ENCODE data around the gene CD48. TPM values are rescaled to one million over a fixed set of nuclear protein-coding genes. Genes with fewer than 3 reads are reported as not detected.

The CD48 gene
- total and polyA plus RNA-seq, 2 of the 4 experiments (the other 2 are of a cell fraction): not detected

DNA sequence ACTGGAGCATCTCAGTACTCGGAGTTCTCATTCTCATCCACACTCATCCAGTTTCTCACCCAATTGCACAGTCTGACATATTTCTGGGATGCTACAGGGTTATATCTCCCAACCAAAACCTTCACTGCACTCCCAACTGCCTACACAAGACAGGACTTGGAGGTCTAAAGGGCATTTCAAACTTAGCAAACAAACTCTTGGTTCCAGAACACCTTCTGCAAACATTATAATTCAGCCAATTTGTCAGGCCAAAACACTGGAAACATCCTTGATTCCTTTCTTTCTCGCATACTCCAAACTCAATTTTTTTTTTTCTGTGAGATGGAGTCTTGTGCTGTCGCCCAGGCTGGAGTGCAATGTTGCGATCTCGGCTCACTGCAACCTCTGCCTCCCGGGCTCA, 72.7 kb downstream of the CD48 start:
- Histone ChIP-seq H2AFZ (replicated peaks; ENCODE audit: low read length, poor library complexity) (no peak overlapping the region), H3K36me3 (ENCODE audit: control insufficient read depth, insufficient read depth, low read length) (no peaks in the 10 kb centered on the region), H3K9me3 (ENCODE audit: control insufficient read depth, insufficient read depth, low read length) (no peaks in the 10 kb centered on the region), H3K79me1 (ENCODE audit: low read depth in 1 of 2, low read length in 2 of 2) (no peaks in the 10 kb centered on the region), H3K27ac (ENCODE audit: insufficient read depth, low read length) (no peak overlapping the region), H2AK9ac (replicated peaks; ENCODE audit: low read depth, low read length, poor library complexity) (no peak overlapping the region), H3K4ac (ENCODE audit: low read depth, low read length) (no peak overlapping the region), H3K4me3 (ENCODE audit: insufficient read depth, low read depth, low read length) (no peak overlapping the region), H2AK5ac (ENCODE audit: low read depth, low read length) (no peak overlapping the region), H4K8ac (ENCODE audit: low read depth in 2 of 2, low read length in 2 of 2) (no peak overlapping the region), H3K18ac (ENCODE audit: low read depth, low read length) (no peak overlapping the region), H3K23ac (ENCODE audit: low read depth, low read length) (no peak overlapping the region), H3K56ac (ENCODE audit: extremely low read depth, insufficient read depth, low read length) (no peak overlapping the region), H3K4me1 (ENCODE audit: control insufficient read depth, insufficient read depth, low read length) (no peaks in the 10 kb centered on the region), H3K14ac (replicated peaks; ENCODE audit: low read depth, low read length) (no peak overlapping the region), H3K27me3 (ENCODE audit: control insufficient read depth, insufficient read depth, low read length) (no peaks in the 10 kb centered on the region), H2BK20ac (ENCODE audit: low read depth, low read length) (no peak overlapping the region), H2BK120ac (ENCODE audit: low read depth, low read length) (no peak overlapping the region), H4K5ac (ENCODE audit: low read depth, low read length) (no peak overlapping the region), H4K20me1 (ENCODE audit: insufficient read depth, low read length) (no peaks in the 10 kb centered on the region), H3K9ac (ENCODE audit: low read depth, low read length) (no peak overlapping the region), H2BK15ac (ENCODE audit: low read depth, low read length) (no peak overlapping the region), H2BK5ac (ENCODE audit: low read depth, low read length, poor library complexity, severe bottlenecking) (no peak overlapping the region), H3K9me1 (ENCODE audit: insufficient read depth, low read length) (no peaks in the 10 kb centered on the region), H4K91ac (ENCODE audit: insufficient read depth, low read depth, low read length) (no peak overlapping the region), H3K4me2 (ENCODE audit: low read depth, low read length) (no peak overlapping the region)
- no peak for DNase-seq
- intact Hi-C loops (cut with micrococcal nuclease) (no loop called here), in situ Hi-C loops (cut with MboI; ENCODE audit: low sequenced_read_pairs) (no loop called here), dilution Hi-C loops (cut with HindIII; ENCODE audit: low sequenced_read_pairs, unreplicated experiment) (no loop called here)
- POLR2A ChIA-PET (ENCODE audit: unreplicated experiment): no interaction called here
- 56% methylated on average over 1 of the region's 6 CpGs; no CpG with 5 or more reads in 1 of the 2 experiments for WGBS, 2 experiments (ENCODE audit: extremely low coverage in 2 of 2, insufficient read length in 1 of 2)
- BruUV-seq (replicated peaks): no TSS peak
- CTCF ChIA-PET: no interaction called here
- TF ChIP-seq NFE2L2 (IDR thresholded peaks at IDR 0.05; ENCODE audit: low read depth, low read length) (no peak), BHLHE40 (IDR thresholded peaks at IDR 0.05; ENCODE audit: low read depth, low read length) (no peak), RAD21 (IDR thresholded peaks at IDR 0.05; ENCODE audit: low read length) (no peak), RFX5 (IDR thresholded peaks at IDR 0.05; ENCODE audit: low read depth, low read length) (no peak), MAFK (IDR thresholded peaks at IDR 0.05; ENCODE audit: low read depth, low read length) (no peak), CEBPB (IDR thresholded peaks at IDR 0.05; ENCODE audit: low read depth, low read length) (no peak), SMC3 (IDR thresholded peaks at IDR 0.05; ENCODE audit: low read depth, low read length) (no peak), RCOR1 (IDR thresholded peaks at IDR 0.05; ENCODE audit: insufficient replicate concordance, low read length) (no peak), MAZ (IDR thresholded peaks at IDR 0.05; ENCODE audit: borderline replicate concordance, low read depth, low read length) (no peak), POLR2A (IDR thresholded peaks at IDR 0.05; ENCODE audit: low read depth, low read length) (no peak), CHD1 (IDR thresholded peaks at IDR 0.05; ENCODE audit: low read depth, low read length) (no peak), MXI1 (IDR thresholded peaks at IDR 0.05; ENCODE audit: borderline replicate concordance, low read depth, low read length) (no peak), FOS (IDR thresholded peaks at IDR 0.05; ENCODE audit: low read depth, low read length) (no peak)
- TF ChIP-seq, protein P1, sequence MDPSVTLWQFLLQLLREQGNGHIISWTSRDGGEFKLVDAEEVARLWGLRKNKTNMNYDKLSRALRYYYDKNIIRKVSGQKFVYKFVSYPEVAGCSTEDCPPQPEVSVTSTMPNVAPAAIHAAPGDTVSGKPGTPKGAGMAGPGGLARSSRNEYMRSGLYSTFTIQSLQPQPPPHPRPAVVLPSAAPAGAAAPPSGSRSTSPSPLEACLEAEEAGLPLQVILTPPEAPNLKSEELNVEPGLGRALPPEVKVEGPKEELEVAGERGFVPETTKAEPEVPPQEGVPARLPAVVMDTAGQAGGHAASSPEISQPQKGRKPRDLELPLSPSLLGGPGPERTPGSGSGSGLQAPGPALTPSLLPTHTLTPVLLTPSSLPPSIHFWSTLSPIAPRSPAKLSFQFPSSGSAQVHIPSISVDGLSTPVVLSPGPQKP (IDR thresholded peaks at IDR 0.05; ENCODE audit: borderline replicate concordance, low read depth, low read length): no peak
- TF ChIP-seq, protein P2, sequence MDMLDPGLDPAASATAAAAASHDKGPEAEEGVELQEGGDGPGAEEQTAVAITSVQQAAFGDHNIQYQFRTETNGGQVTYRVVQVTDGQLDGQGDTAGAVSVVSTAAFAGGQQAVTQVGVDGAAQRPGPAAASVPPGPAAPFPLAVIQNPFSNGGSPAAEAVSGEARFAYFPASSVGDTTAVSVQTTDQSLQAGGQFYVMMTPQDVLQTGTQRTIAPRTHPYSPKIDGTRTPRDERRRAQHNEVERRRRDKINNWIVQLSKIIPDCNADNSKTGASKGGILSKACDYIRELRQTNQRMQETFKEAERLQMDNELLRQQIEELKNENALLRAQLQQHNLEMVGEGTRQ (IDR thresholded peaks at IDR 0.05; ENCODE audit: low read depth, low read length): no peak
- TF ChIP-seq, protein P3, sequence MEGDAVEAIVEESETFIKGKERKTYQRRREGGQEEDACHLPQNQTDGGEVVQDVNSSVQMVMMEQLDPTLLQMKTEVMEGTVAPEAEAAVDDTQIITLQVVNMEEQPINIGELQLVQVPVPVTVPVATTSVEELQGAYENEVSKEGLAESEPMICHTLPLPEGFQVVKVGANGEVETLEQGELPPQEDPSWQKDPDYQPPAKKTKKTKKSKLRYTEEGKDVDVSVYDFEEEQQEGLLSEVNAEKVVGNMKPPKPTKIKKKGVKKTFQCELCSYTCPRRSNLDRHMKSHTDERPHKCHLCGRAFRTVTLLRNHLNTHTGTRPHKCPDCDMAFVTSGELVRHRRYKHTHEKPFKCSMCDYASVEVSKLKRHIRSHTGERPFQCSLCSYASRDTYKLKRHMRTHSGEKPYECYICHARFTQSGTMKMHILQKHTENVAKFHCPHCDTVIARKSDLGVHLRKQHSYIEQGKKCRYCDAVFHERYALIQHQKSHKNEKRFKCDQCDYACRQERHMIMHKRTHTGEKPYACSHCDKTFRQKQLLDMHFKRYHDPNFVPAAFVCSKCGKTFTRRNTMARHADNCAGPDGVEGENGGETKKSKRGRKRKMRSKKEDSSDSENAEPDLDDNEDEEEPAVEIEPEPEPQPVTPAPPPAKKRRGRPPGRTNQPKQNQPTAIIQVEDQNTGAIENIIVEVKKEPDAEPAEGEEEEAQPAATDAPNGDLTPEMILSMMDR (conservative IDR thresholded peaks at IDR 0.05; ENCODE audit: low read depth, low read length): no peak
- no peak for ATAC-seq (ENCODE audit: low read depth)
